Mesendoderm (in vitro differentiated cells): ENCODE measurements around the gene CEP55.
"Not testable (repeated sequence)": the region's sequence is repeated elsewhere in the genome, so short reads cannot be mapped to it uniquely, and the experiment has no call there.

Experiments
- DNase-seq: peaks from one replicate; pipeline ENCODE4 v3.0.0; 2013
- H2AK5ac ChIP-seq: 2 replicates; pipeline ENCODE4 v1.6.1; 2013; ENCODE audit warnings: low read length, inconsistent platforms
- H2BK120ac ChIP-seq: 2 replicates; pipeline ENCODE4 v1.6.1; 2013; ENCODE audit warnings: low read depth, mild to moderate bottlenecking, low read length, moderate library complexity, mixed read lengths
- H2BK15ac ChIP-seq: replicated peaks from 2 replicates; pipeline ENCODE4 v1.6.1; 2013; ENCODE audit warnings: low read depth, mild to moderate bottlenecking, moderate library complexity
- H2BK5ac ChIP-seq: 2 replicates; pipeline ENCODE4 v1.6.1; 2013; ENCODE audit warnings: low read length, inconsistent platforms
- H3K18ac ChIP-seq: 2 replicates; pipeline ENCODE4 v1.6.1; 2013; ENCODE audit warnings: mild to moderate bottlenecking, low read length, mixed read lengths
- H3K23ac ChIP-seq: one replicate; pipeline ENCODE4 v1.6.1; 2013; ENCODE audit warnings: low read length
- H3K27ac ChIP-seq: 2 replicates; pipeline ENCODE4 v1.5.1; 2013; ENCODE audit warnings: low read depth, mild to moderate bottlenecking, inconsistent platforms, low read length, moderate library complexity
- H3K27me3 ChIP-seq: 2 replicates; pipeline ENCODE4 v1.6.1; 2013; ENCODE audit warnings: low read length, control low read depth, mild to moderate bottlenecking, inconsistent platforms; ENCODE audit not compliant: insufficient read depth, poor library complexity
- H3K36me3 ChIP-seq: 2 replicates; pipeline ENCODE4 v1.6.1; 2013; ENCODE audit warnings: low read length, inconsistent platforms; ENCODE audit not compliant: control insufficient read depth, insufficient read depth
- H3K4ac ChIP-seq: one replicate; pipeline ENCODE4 v1.6.1; 2013; ENCODE audit warnings: low read depth, mild to moderate bottlenecking, low read length, moderate library complexity
- H3K4me1 ChIP-seq: 2 replicates; pipeline ENCODE4 v1.6.1; 2013; ENCODE audit warnings: low read depth, low read length, inconsistent platforms; ENCODE audit not compliant: control insufficient read depth
- H3K4me2 ChIP-seq: 2 replicates; pipeline ENCODE4 v1.6.1; 2013; ENCODE audit warnings: low read length
- H3K4me3 ChIP-seq: 2 replicates; pipeline ENCODE4 v1.5.1; 2013; ENCODE audit warnings: mild to moderate bottlenecking, low read length
- H3K56ac ChIP-seq: one replicate; pipeline ENCODE4 v1.6.1; 2013; ENCODE audit warnings: low read length
- H3K79me1 ChIP-seq: 2 replicates; pipeline ENCODE4 v1.6.1; 2013; ENCODE audit warnings: low read length, inconsistent platforms
- H3K79me2 ChIP-seq: 2 replicates; pipeline ENCODE4 v1.6.1; 2013; ENCODE audit warnings: mild to moderate bottlenecking, low read length; ENCODE audit not compliant: control insufficient read depth, insufficient read depth
- H3K9ac ChIP-seq: 2 replicates; pipeline ENCODE4 v1.6.1; 2013; ENCODE audit warnings: low read length, inconsistent platforms
- H4K5ac ChIP-seq: one replicate; pipeline ENCODE4 v1.6.1; 2013; ENCODE audit warnings: low read length
- H4K8ac ChIP-seq: one replicate; pipeline ENCODE4 v1.6.1; 2013; ENCODE audit warnings: low read depth, mild to moderate bottlenecking, control low read depth, low read length, moderate library complexity
- WGBS: extraction: QIAGEN DNeasy Blood & Tissue Kit; methylation state at CpG from one replicate; pipeline ENCODE4 v1.1.7; 2013; ENCODE audit warnings: low lambda C conversion rate, missing lambda C conversion rate; ENCODE audit not compliant: insufficient coverage; ENCODE audit errors: extremely low coverage; 5-methylcytosine and 5-hydroxymethylcytosine counted together

CEP55 gene

DNA sequence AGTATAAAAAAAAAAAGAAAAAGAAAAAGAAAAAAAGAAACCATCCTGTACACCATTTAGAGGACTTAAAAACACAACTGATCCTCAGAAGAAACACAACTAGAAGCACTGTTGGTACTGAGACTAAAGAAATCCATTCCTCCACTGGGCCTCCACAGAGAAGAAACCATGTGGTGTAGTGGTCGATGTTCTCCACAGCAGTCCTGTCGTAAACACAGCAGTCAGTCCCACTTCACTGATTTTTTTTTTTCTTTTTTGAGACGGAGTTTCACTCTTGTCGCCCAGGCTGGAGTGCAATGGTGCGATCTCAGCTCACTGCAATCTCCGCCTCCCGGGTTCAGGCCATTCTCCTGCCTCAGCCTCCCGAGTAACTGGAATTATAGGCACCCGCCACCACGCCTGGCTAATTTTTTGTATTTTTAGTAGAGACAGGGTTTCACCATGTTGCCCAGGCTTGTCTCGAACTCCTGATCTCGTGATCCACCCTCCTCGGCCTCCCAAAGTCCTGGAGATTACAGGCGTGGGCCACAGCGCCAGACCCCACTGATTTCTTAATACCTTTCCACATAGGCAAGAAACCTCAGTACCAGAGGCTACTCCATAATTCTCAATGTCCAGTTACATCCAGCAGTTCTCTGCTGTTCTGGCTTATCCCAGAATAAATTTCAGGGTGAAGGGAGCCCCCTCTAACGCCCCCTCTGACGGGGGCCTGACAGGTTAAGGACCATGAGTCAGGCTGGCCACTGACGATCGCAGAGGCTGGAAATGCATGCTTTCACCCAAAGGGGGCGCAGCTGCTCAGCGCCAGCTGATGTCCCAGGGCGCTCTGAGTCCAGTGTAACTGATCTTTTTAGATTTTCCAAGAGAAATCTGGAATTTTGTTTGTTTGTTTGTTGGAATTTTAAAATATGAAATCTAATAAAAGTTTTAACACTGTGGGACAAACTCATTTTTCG lies 45.3 kb downstream of the CEP55 start:
- H3K4me3 ChIP-seq, result no peak overlapping the region
- H3K79me2 ChIP-seq, result no peaks in the 10 kb centered on the region
- H3K27me3 ChIP-seq, result no peaks in the 10 kb centered on the region
- no peaks in the 10 kb centered on the region for H3K79me1 ChIP-seq
- no peaks in the 10 kb centered on the region for H3K36me3 ChIP-seq
- H2BK15ac ChIP-seq, result no peak overlapping the region
- H4K8ac ChIP-seq, result no peak overlapping the region
- no peak overlapping the region for H3K4ac ChIP-seq
- no peak overlapping the region for H3K56ac ChIP-seq
- WGBS, result no CpG with 5 or more reads among the region's 23 CpGs
- H3K4me2 ChIP-seq, result no peak overlapping the region
- DNase-seq, result peak; percentile 48
- no peak overlapping the region for H3K18ac ChIP-seq
- no peak overlapping the region for H2BK5ac ChIP-seq
- no peak overlapping the region for H2BK120ac ChIP-seq
- H3K23ac ChIP-seq, result no peak overlapping the region
- H3K9ac ChIP-seq, result no peak overlapping the region
- H3K4me1 ChIP-seq, result no peaks in the 10 kb centered on the region
- H2AK5ac ChIP-seq, result no peak overlapping the region
- no peak overlapping the region for H3K27ac ChIP-seq
- H4K5ac ChIP-seq, result no peak overlapping the region

DNA sequence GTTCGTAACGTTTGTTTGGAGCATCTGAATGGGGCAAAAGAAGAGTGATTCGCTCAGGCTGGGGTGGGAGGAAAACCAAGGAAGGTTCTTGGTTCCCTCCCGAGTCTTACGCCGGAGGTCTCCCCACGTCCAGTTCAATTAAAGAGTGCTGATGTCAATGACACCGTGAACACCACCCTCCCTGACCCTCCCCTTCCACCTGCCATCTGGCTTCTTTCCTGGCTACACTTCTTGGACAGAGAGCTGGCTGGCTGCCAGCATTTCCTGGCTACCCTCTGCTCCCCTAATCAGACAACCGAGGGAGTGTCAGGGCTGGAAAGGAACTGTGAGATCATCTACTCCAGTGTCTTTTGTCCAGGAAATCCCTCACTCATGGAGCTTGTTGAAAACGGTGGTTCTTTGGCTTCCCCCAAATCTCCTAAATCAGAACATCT lies 46.0 kb downstream of the CEP55 start:
- H3K79me1 ChIP-seq, result no peaks in the 10 kb centered on the region
- no peak overlapping the region for H4K5ac ChIP-seq
- no peak overlapping the region for H2BK15ac ChIP-seq
- no peak overlapping the region for H3K4me3 ChIP-seq
- WGBS, result no CpG with 5 or more reads among the region's 10 CpGs
- H4K8ac ChIP-seq, result no peak overlapping the region
- no peak overlapping the region for H2BK120ac ChIP-seq
- H2BK5ac ChIP-seq, result no peak overlapping the region
- no peaks in the 10 kb centered on the region for H3K36me3 ChIP-seq
- H3K4ac ChIP-seq, result no peak overlapping the region
- no peak for DNase-seq
- no peak overlapping the region for H3K27ac ChIP-seq
- no peaks in the 10 kb centered on the region for H3K79me2 ChIP-seq
- no peaks in the 10 kb centered on the region for H3K27me3 ChIP-seq
- H3K4me1 ChIP-seq, result no peaks in the 10 kb centered on the region
- no peak overlapping the region for H3K9ac ChIP-seq
- no peak overlapping the region for H3K18ac ChIP-seq
- no peak overlapping the region for H2AK5ac ChIP-seq
- H3K23ac ChIP-seq, result no peak overlapping the region
- H3K4me2 ChIP-seq, result no peak overlapping the region
- H3K56ac ChIP-seq, result no peak overlapping the region

DNA sequence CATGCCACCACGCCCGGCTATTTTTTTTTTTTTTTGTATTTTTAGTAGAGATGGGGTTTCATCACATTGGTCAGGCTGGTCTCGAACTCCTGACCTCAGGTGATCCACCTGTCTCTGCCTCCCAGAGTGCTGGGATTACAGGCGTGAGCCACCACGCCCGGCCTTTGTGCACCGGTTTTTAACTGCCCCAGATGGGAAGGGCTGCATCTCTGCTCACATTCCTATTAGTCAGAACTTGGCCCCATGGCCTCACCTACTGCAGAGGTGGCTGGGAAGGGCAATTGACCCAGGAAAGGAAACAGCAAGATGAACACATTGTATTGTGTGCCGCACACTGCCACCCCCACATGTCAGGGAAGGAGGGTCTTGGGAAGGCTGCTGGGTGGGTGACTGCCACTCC lies 50.6 kb downstream of the CEP55 start:
- not testable (repeated sequence) for H3K36me3 ChIP-seq, H3K79me1 ChIP-seq, H3K27ac ChIP-seq, H2BK120ac ChIP-seq, H3K4me2 ChIP-seq, H4K8ac ChIP-seq, H3K79me2 ChIP-seq, H3K4me3 ChIP-seq, H3K56ac ChIP-seq, H3K23ac ChIP-seq, H3K27me3 ChIP-seq, H3K18ac ChIP-seq, H2AK5ac ChIP-seq, H2BK5ac ChIP-seq, H3K4me1 ChIP-seq, H2BK15ac ChIP-seq, DNase-seq, H3K4ac ChIP-seq, H3K9ac ChIP-seq, H4K5ac ChIP-seq
- no CpG with 5 or more reads among the region's 8 CpGs for WGBS

DNA sequence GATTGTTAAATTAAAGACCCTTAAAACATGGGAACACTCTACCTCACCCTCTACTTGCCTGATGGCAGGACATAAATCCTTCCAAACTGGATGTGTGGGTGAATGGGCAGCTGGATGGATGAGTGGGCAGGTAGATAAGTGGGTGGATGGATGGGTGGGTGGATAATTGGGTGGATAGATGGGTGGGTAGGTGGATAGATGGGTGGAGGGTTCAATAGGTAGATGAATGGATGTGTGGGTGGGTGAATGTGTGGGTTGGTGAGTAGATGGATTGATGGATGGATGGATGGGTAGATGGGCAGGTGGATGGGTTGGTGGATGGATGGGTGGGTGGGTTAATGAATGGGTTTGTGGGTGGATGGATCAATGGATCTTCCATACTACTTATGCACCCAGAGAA lies 51.1 kb downstream of the CEP55 start:
- Histone ChIP-seq H2AK5ac (no peak overlapping the region), H3K9ac (no peak overlapping the region), H4K5ac (no peak overlapping the region), H2BK120ac (no peak overlapping the region), H3K4ac (no peak overlapping the region), H2BK15ac (no peak overlapping the region), H3K4me1 (no peaks in the 10 kb centered on the region), H3K27me3 (no peaks in the 10 kb centered on the region), H3K27ac (no peak overlapping the region), H3K18ac (no peak overlapping the region), H3K56ac (no peak overlapping the region), H3K4me3 (no peak overlapping the region), H4K8ac (no peak overlapping the region), H3K23ac (no peak overlapping the region), H2BK5ac (no peak overlapping the region), H3K79me2 (no peaks in the 10 kb centered on the region), H3K79me1 (no peaks in the 10 kb centered on the region), H3K4me2 (no peak overlapping the region), H3K36me3 (no peaks in the 10 kb centered on the region)
- DNase-seq, result no peak

DNA sequence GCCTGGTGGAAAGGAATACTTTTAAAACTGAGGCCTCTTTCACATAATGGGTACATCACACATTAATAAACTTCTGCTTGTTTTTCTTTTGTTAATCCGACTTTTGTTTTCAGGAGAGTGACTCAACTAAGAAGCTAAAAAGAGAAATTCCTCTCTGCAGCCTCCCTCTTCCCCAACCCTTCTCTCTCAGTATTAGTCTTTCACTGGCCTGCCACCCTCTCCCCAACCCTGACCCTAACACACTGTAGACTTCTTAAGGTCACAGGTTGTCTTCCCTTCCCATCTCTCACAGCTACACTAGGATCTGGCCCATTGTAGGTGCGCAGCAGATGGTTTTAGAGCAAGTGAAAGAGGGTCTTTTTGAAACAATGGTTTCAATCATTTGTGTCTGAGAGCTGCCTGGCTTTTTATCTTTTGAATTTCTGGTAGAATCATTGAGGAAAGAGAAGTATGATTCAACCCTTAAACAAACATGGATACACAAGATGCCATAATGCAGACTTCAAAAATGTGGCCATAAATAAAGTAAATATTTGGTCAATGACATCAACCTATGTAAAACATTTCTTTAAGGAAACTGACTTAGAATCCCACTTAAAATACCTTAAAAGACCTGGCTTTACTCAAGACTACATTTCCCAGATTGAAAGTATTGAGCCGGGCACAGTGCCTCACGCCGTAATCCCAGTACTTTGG lies 52.1 kb downstream of the CEP55 start:
- WGBS, result no CpG with 5 or more reads among the region's 5 CpGs
- no peak overlapping the region for H3K23ac ChIP-seq
- H2AK5ac ChIP-seq, result no peak overlapping the region
- no peak for DNase-seq
- H3K4me3 ChIP-seq, result no peak overlapping the region
- no peaks in the 10 kb centered on the region for H3K79me1 ChIP-seq
- no peak overlapping the region for H3K56ac ChIP-seq
- H3K27ac ChIP-seq, result no peak overlapping the region
- no peaks in the 10 kb centered on the region for H3K79me2 ChIP-seq
- H3K9ac ChIP-seq, result no peak overlapping the region
- no peak overlapping the region for H4K8ac ChIP-seq
- no peak overlapping the region for H3K18ac ChIP-seq
- no peak overlapping the region for H2BK5ac ChIP-seq
- H3K27me3 ChIP-seq, result no peaks in the 10 kb centered on the region
- H2BK120ac ChIP-seq, result no peak overlapping the region
- no peak overlapping the region for H3K4ac ChIP-seq
- H3K4me1 ChIP-seq, result no peaks in the 10 kb centered on the region
- H3K36me3 ChIP-seq, result no peaks in the 10 kb centered on the region
- no peak overlapping the region for H2BK15ac ChIP-seq
- no peak overlapping the region for H4K5ac ChIP-seq
- H3K4me2 ChIP-seq, result no peak overlapping the region
